Measurements from ENCODE around the gene SETD5.

Gene SETD5

GRCh38 chr3:9409981-9410854, 12.8 kb downstream of the SETD5 start:
- no peak for TF ChIP-seq CTCF (IDR thresholded peaks at IDR 0.05; ENCODE audit: low read depth, low read length)
- no peak overlapping the region for H3K4me3 ChIP-seq (ENCODE audit: low read depth, low read length)

GRCh38 chr3:9411302-9411701, 13.9 kb downstream of the SETD5 start:
- H3K4me3 ChIP-seq (ENCODE audit: low read depth, low read length) = no peak overlapping the region
- no peak for TF ChIP-seq CTCF (IDR thresholded peaks at IDR 0.05; ENCODE audit: low read depth, low read length)

GRCh38 chr3:9412293-9412692, 14.9 kb downstream of the SETD5 start:
- no peak for TF ChIP-seq CTCF (IDR thresholded peaks at IDR 0.05; ENCODE audit: low read depth, low read length)
- H3K4me3 ChIP-seq (ENCODE audit: low read depth, low read length) = no peak overlapping the region

DNA sequence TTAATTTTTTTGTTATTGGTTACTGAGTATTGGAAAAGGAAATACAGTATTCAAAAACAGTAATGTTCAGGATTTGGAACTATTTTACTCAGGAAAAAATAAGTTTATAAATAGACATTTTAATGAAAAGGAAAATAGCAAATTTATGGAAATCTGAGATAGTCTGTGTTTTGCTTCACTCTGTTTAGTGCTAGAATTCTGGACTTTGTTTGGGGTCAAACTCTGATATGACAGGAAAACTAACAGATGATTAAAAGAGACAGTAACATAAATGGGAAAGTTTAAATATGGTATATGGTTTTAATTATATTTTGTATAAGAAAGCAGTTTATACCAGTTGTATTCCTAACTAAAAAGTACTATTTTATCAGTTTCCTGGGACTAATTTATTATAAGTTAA, 17.4 kb downstream of the SETD5 start:
- no peak for TF ChIP-seq CTCF (IDR thresholded peaks at IDR 0.05; ENCODE audit: low read depth, low read length)
- H3K4me3 ChIP-seq (ENCODE audit: low read depth, low read length) = no peak overlapping the region

DNA sequence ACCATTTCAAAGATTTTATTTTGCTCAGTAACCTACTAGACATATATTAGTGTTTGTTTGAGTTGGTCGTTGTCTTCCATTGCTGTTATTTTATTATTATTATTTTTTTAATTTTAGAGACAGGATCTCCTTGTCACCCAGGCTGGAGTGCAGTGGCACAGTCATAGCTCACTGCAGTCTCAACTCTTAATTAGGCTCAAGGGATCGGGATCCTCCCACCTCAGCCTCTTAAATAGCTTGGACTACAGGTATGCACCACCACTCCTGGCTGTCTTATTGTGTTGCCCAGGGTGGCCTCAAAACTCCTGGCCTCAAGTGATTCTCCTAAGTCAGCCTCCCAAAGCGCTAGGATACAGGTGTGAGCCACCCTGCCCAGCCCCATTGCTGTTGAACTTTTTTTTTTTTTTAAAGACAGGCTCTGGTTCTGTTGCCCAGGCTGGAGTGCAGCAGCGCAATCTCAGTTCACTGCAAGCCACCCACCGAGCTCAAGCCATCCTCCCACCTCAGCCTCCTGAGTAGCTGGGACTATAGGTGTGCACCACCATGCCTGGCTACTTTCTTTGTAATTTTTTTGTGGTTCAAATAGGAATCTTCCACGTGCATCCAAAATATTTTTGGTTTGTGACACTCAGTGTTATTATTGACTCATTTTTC, 18.2 kb downstream of the SETD5 start:
- no peak overlapping the region for H3K4me3 ChIP-seq (ENCODE audit: low read depth, low read length)
- no peak for TF ChIP-seq CTCF (IDR thresholded peaks at IDR 0.05; ENCODE audit: low read depth, low read length)

DNA sequence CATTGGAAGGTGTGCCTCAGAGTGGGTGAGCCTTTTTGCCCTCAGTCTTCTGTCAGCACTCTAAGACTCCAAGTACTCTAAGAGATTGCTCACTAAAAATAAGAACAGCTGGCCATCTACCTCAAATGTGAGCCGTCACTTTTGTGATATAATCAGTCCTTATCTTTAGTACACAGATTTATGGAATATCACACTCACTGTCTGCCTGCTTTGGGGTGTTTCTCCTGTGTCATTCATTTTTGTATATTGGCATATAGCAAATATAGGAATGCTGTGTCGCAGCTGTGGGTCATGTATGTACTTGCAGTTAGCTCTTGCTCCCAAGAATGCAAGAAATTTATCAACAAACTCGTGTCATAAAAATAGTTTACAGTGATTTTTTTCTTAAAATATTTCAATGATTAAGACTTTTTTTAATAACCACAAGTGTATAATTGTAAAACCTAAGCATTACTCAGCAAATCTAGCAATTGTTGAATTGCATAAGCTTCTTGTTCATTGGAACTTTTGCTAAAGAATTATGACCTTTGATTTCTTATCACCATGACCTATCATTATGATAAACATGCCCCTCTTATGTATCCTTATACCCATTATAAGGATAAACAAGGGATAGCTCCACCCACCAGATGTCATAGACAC, 18.8 kb downstream of the SETD5 start:
- no peak overlapping the region for H3K4me3 ChIP-seq (ENCODE audit: low read depth, low read length)
- no peak for TF ChIP-seq CTCF (IDR thresholded peaks at IDR 0.05; ENCODE audit: low read depth, low read length)

All from WI38 (cell line).